ENCODE data around the gene LETM1.

DNA sequence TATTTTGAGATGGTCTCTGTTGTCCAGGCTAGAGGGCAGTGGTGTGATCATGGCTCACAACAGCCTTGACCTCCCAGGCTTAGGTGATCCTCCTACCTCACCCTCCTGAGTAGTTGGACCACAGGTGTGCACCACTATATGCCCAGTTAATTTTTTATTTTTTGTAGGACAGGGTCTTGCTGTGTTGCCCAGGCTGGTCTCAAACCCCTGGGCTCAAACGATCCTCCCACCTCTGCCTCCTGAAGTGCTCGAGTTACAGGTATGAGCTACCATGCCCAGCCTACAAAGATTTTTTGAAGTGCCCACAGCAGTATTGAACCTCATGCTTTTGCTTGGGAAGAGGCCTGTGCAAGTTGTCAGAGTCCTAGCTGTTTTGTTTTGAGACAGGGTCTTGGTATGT lies 46.3 kb upstream of the LETM1 start:
- TF ChIP-seq, protein P1, sequence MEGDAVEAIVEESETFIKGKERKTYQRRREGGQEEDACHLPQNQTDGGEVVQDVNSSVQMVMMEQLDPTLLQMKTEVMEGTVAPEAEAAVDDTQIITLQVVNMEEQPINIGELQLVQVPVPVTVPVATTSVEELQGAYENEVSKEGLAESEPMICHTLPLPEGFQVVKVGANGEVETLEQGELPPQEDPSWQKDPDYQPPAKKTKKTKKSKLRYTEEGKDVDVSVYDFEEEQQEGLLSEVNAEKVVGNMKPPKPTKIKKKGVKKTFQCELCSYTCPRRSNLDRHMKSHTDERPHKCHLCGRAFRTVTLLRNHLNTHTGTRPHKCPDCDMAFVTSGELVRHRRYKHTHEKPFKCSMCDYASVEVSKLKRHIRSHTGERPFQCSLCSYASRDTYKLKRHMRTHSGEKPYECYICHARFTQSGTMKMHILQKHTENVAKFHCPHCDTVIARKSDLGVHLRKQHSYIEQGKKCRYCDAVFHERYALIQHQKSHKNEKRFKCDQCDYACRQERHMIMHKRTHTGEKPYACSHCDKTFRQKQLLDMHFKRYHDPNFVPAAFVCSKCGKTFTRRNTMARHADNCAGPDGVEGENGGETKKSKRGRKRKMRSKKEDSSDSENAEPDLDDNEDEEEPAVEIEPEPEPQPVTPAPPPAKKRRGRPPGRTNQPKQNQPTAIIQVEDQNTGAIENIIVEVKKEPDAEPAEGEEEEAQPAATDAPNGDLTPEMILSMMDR (conservative IDR thresholded peaks at IDR 0.05; ENCODE audit: low read depth, low read length): no peak
- no peak for TF ChIP-seq EZH2phosphoT487 (IDR thresholded peaks at IDR 0.05; ENCODE audit: borderline replicate concordance, low read length)
- TF ChIP-seq EZH2 (IDR thresholded peaks at IDR 0.05; ENCODE audit: low read length, unreplicated experiment): no peak
